AG04450 (cell line): ENCODE results near the gene TNMD. TPM values are rescaled to one million over a fixed set of nuclear protein-coding genes. Genes with fewer than 3 reads are reported as not detected.

Source experiments
- CTCF ChIA-PET: fragments of 300-600, 350-600 bp; formaldehyde crosslinking; extraction: SDS; loops from one replicate; lab custom pipeline; 2022; ENCODE audit warnings: antibody characterized with exemption, inconsistent platforms; lab: Charles Lee
- POLR2A ChIA-PET: fragments of 350-600 bp; formaldehyde crosslinking; extraction: SDS; loops from one replicate; lab custom pipeline; 2021; ENCODE audit warnings: antibody characterized with exemption, inconsistent platforms; lab: Yijun Ruan, JAX
- DNase-seq: peaks from one replicate; pipeline ENCODE4 v3.0.0-alpha.2; 2011; ENCODE audit warnings: low read depth, low spot score
- H3K27ac ChIP-seq: one replicate; pipeline ENCODE4 v1.5.1; 2012; ENCODE audit warnings: low read depth, low read length, control low read depth
- H3K27me3 ChIP-seq: one replicate; pipeline ENCODE4 v1.6.0; 2012; ENCODE audit warnings: low read length; ENCODE audit not compliant: control insufficient read depth, insufficient read depth
- H3K4me3 ChIP-seq: 2 replicates; pipeline ENCODE4 v1.5.1; 2011; ENCODE audit warnings: mild to moderate bottlenecking, low read depth, low read length, control low read depth
- H3K9me3 ChIP-seq: 2 replicates; pipeline ENCODE4 v1.5.1; 2012; ENCODE audit warnings: low read length; ENCODE audit not compliant: control insufficient read depth, insufficient read depth
- CTCF ChIP-seq: IDR thresholded peaks from 2 replicates; pipeline ENCODE4 v1.5.1; 2011; ENCODE audit warnings: low read depth, low read length, control low read depth, inconsistent platforms
- polyA plus RNA-seq: library from polyadenylated mRNA; depleted of rRNA; stranded (reverse); fragments of >200 nt; gene quantifications from 2 replicates; pipeline ENCODE4 v1.2.3, GENCODE V29; 2011

Gene TNMD
- polyA plus RNA-seq, 1 experiment, result not detected

GRCh38 chrX:100593126-100593525 is 8.4 kb downstream of the TNMD start:
- peaks cover under 1% of the 10 kb centered on the region for H3K27me3 ChIP-seq
- no peak for DNase-seq
- CTCF ChIA-PET, result no interaction called here
- H3K9me3 ChIP-seq, result no peaks in the 10 kb centered on the region
- POLR2A ChIA-PET, result no interaction called here
- H3K27ac ChIP-seq, result no peak overlapping the region
- TF ChIP-seq CTCF, result no peak
- H3K4me3 ChIP-seq, result no peak overlapping the region

- POLR2A ChIA-PET, result no interaction called here
- CTCF ChIA-PET, result no interaction called here
- Histone ChIP-seq H3K4me3 (no peak overlapping the region), H3K27me3 (peaks cover 4% of the 10 kb centered on the region), H3K9me3 (no peaks in the 10 kb centered on the region), H3K27ac (no peak overlapping the region)
- no peak for DNase-seq
- no peak for TF ChIP-seq CTCF
These were observed 8.8 kb downstream of the TNMD start for GRCh38 chrX:100593581-100593980.

GRCh38 chrX:100596601-100597000 is 11.9 kb downstream of the TNMD start:
- no peak for TF ChIP-seq CTCF
- no peak for DNase-seq
- H3K9me3 ChIP-seq, result no peaks in the 10 kb centered on the region
- POLR2A ChIA-PET, result no interaction called here
- no peak overlapping the region for H3K4me3 ChIP-seq
- peaks cover 4% of the 10 kb centered on the region for H3K27me3 ChIP-seq
- CTCF ChIA-PET, result no interaction called here
- H3K27ac ChIP-seq, result no peak overlapping the region

GRCh38 chrX:100599456-100599855 is 14.7 kb downstream of the TNMD start:
- Histone ChIP-seq H3K9me3 (no peaks in the 10 kb centered on the region), H3K27me3 (peaks cover 4% of the 10 kb centered on the region), H3K27ac (no peak overlapping the region), H3K4me3 (no peak overlapping the region)
- DNase-seq, result no peak
- POLR2A ChIA-PET, result no interaction called here
- TF ChIP-seq CTCF, result no peak
- CTCF ChIA-PET, result no interaction called here

- ChIA-PET POLR2A (no interaction called here), CTCF (no interaction called here)
- H3K27me3 ChIP-seq, result peaks cover 4% of the 10 kb centered on the region
- no peak overlapping the region for H3K27ac ChIP-seq
- no peaks in the 10 kb centered on the region for H3K9me3 ChIP-seq
- no peak overlapping the region for H3K4me3 ChIP-seq
- TF ChIP-seq CTCF, result no peak
- DNase-seq, result no peak
These were observed 15.6 kb downstream of the TNMD start for GRCh38 chrX:100600340-100600739.
